ENCODE measurements around the gene CBLN3. TPM values are rescaled to one million over a fixed set of nuclear protein-coding genes. Genes with fewer than 3 reads are reported as not detected.

The CBLN3 gene
- total and polyA plus RNA-seq, 4 donors = 1.7 to 4.9 (median 2.0) TPM

GRCh38 chr14:24428628-24429394, 657 bp downstream of the CBLN3 start:
- H3K9ac ChIP-seq (ENCODE audit: insufficient read depth in 1 of 2, low read length in 2 of 2) = peak overlapping the region; percentile 77 to 89
- DNase-seq (peak in 2 of 3 donors; percentile 55 to 56), ATAC-seq (ENCODE audit: insufficient read depth, low FRiP score) (no peak)
- H3K4me3 ChIP-seq = no peak overlapping the region
- TF ChIP-seq, protein P1, sequence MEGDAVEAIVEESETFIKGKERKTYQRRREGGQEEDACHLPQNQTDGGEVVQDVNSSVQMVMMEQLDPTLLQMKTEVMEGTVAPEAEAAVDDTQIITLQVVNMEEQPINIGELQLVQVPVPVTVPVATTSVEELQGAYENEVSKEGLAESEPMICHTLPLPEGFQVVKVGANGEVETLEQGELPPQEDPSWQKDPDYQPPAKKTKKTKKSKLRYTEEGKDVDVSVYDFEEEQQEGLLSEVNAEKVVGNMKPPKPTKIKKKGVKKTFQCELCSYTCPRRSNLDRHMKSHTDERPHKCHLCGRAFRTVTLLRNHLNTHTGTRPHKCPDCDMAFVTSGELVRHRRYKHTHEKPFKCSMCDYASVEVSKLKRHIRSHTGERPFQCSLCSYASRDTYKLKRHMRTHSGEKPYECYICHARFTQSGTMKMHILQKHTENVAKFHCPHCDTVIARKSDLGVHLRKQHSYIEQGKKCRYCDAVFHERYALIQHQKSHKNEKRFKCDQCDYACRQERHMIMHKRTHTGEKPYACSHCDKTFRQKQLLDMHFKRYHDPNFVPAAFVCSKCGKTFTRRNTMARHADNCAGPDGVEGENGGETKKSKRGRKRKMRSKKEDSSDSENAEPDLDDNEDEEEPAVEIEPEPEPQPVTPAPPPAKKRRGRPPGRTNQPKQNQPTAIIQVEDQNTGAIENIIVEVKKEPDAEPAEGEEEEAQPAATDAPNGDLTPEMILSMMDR (IDR thresholded peaks at IDR 0.05; ENCODE audit: control extremely low read depth, extremely low read depth) = no peak
- 88 to 99% methylated on average over 13 to 18 of the region's 18 CpGs for WGBS, 2 donors
- peaks cover 0 to 33% (median 15%) of the 10 kb centered on the region in 5 donors for H3K4me1 ChIP-seq (ENCODE audit: control insufficient read depth in 5 of 5, insufficient read depth in 5 of 5, low read length in 5 of 5)
- peaks cover 0 to 20% (median 15%) of the 10 kb centered on the region in 4 donors for H3K36me3 ChIP-seq (ENCODE audit: control insufficient read depth in 4 of 4, insufficient read depth in 4 of 4, low read length in 4 of 4)
- no peaks in the 10 kb centered on the region for H3K9me3 ChIP-seq (ENCODE audit: control insufficient read depth in 4 of 4, insufficient read depth in 3 of 4, low read length in 3 of 4)
- H3K27me3 ChIP-seq (ENCODE audit: control insufficient read depth in 3 of 3, insufficient read depth in 3 of 3, low read length in 2 of 3) = no peaks in the 10 kb centered on the region
- H3K27ac ChIP-seq (ENCODE audit: low read depth in 1 of 2, low read length in 1 of 2) = peak overlapping the region; percentile 97 to 99

GRCh38 chr14:24427537-24428508, 1.6 kb downstream of the CBLN3 start:
- no peak overlapping the region for H3K4me3 ChIP-seq
- DNase-seq (no peak), ATAC-seq (ENCODE audit: insufficient read depth, low FRiP score) (no peak)
- no peaks in the 10 kb centered on the region for H3K9me3 ChIP-seq (ENCODE audit: control insufficient read depth in 4 of 4, insufficient read depth in 3 of 4, low read length in 3 of 4)
- H3K27me3 ChIP-seq (ENCODE audit: control insufficient read depth in 3 of 3, insufficient read depth in 3 of 3, low read length in 2 of 3) = no peaks in the 10 kb centered on the region
- no peak overlapping the region for H3K9ac ChIP-seq (ENCODE audit: insufficient read depth in 1 of 2, low read length in 2 of 2)
- H3K36me3 ChIP-seq (ENCODE audit: control insufficient read depth in 4 of 4, insufficient read depth in 4 of 4, low read length in 4 of 4) = peaks cover 0 to 13% (median 8%) of the 10 kb centered on the region in 4 donors
- 89 to 91% methylated on average over 18 of the region's 18 CpGs for WGBS, 2 donors
- TF ChIP-seq, protein P1 (IDR thresholded peaks at IDR 0.05; ENCODE audit: control extremely low read depth, extremely low read depth) = no peak
- H3K27ac ChIP-seq (ENCODE audit: low read depth in 1 of 2, low read length in 1 of 2) = no peak overlapping the region
- peaks cover 0 to 33% (median 17%) of the 10 kb centered on the region in 5 donors for H3K4me1 ChIP-seq (ENCODE audit: control insufficient read depth in 5 of 5, insufficient read depth in 5 of 5, low read length in 5 of 5)

DNA sequence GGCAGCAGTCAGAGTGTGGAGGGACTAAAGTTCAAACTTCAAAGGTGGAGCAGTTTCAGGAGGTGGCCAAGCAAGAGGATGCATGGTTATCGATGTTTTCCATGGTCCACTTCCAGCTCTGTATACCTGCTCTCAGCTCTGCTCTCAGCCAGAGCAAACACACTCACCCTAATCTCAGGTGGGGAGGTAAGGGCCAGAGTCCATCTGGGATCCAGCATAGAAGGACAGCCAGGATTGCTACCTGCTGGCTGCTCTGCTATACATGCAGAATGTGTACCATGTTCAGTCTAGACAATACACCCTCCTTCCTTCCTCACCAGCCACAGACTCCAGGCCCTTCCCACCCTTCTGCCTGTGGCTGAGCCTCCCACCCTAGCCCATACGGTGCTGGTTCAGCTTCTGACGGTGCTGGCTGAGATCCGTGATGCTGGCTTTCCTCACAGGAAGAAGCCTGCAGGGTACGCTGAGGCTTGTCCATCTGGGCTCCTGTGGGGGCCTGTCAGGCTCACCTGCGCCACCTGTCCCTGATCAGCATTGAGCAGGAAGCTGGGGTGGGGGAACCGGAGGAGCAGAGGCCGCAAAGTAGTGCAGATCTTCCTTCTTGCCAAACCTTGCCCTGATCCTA, 2.4 kb downstream of the CBLN3 start:
- Histone ChIP-seq H3K9ac (ENCODE audit: insufficient read depth in 1 of 2, low read length in 2 of 2) (no peak overlapping the region), H3K4me1 (ENCODE audit: control insufficient read depth in 5 of 5, insufficient read depth in 5 of 5, low read length in 5 of 5) (peaks cover 0 to 31% (median 17%) of the 10 kb centered on the region in 5 donors), H3K36me3 (ENCODE audit: control insufficient read depth in 4 of 4, insufficient read depth in 4 of 4, low read length in 4 of 4) (peaks cover 0 to 5% (median 3%) of the 10 kb centered on the region in 4 donors), H3K4me3 (no peak overlapping the region), H3K27me3 (ENCODE audit: control insufficient read depth in 3 of 3, insufficient read depth in 3 of 3, low read length in 2 of 3) (no peaks in the 10 kb centered on the region), H3K9me3 (ENCODE audit: control insufficient read depth in 4 of 4, insufficient read depth in 3 of 4, low read length in 3 of 4) (no peaks in the 10 kb centered on the region), H3K27ac (ENCODE audit: low read depth in 1 of 2, low read length in 1 of 2) (no peak overlapping the region)
- TF ChIP-seq, protein P1 (IDR thresholded peaks at IDR 0.05; ENCODE audit: control extremely low read depth, extremely low read depth) = no peak
- DNase-seq (no peak), ATAC-seq (ENCODE audit: insufficient read depth, low FRiP score) (no peak)
- 38 to 69% methylated on average over 8 of the region's 8 CpGs for WGBS, 2 donors
